Kidney epithelial cell (primary cell): ENCODE measurements around the gene NTN5. TPM values are rescaled to one million over a fixed set of nuclear protein-coding genes. Genes with fewer than 3 reads are reported as not detected.
"Not testable (repeated sequence)": the region's sequence is repeated elsewhere in the genome, so short reads cannot be mapped to it uniquely, and the experiment has no call there.

ENCODE experiments used
- DNase-seq: peaks from one replicate; pipeline ENCODE4 v3.0.0-alpha.2; 2010; ENCODE audit warnings: low read depth
- H3K27me3 ChIP-seq: 2 replicates; pipeline ENCODE4 v1.6.0; 2011; ENCODE audit warnings: low read length; ENCODE audit not compliant: control insufficient read depth, insufficient read depth
- H3K36me3 ChIP-seq: 2 replicates; pipeline ENCODE4 v1.5.1; 2011; ENCODE audit warnings: low read length; ENCODE audit not compliant: control insufficient read depth, insufficient read depth
- H3K4me3 ChIP-seq: 2 replicates; pipeline ENCODE4 v1.5.1; 2011; ENCODE audit warnings: low read depth, mild to moderate bottlenecking, control low read depth, low read length
- CTCF ChIP-seq: IDR thresholded peaks from 2 replicates; pipeline ENCODE4 v1.5.1; 2011; ENCODE audit warnings: mild to moderate bottlenecking, moderate library complexity, low read length, control low read depth, inconsistent platforms; ENCODE audit not compliant: insufficient read depth, poor library complexity, severe bottlenecking
- total RNA-seq: library from RNA; depleted of rRNA; stranded (reverse); fragments of >200 nt; gene quantifications from 2 replicates; pipeline ENCODE4 v1.2.3, GENCODE V29; 2015

NTN5 gene
- total RNA-seq, 1 donor from 2014 or later = not detected

DNA sequence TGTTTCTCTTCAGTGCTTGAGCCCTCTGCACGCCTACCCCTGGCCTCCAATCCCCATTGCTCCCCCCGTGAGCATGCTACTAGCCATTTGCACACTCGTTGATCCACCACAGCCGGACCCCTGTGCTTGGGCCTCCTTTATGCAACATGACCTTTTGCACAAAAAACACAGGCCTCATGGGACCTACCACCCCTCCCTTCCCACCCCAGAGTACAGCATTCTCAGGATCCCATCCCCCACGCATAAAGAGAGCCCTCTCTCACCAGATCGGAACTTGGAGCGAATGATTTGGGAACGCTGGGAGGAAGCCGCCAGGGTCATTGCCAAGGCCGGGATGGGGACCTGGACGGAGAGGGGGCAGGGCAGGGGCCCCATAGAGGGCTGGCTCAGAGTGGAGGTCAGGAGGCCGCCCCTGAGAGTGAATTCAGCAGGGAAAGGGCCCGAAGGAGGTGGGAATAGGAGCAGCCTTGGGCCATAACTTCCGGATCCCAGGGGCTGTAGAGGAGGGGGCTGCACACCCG lies 46.0 kb upstream of the NTN5 start:
- no peaks in the 10 kb centered on the region for H3K27me3 ChIP-seq
- DNase-seq = no peak
- H3K4me3 ChIP-seq = no peak overlapping the region
- no peaks in the 10 kb centered on the region for H3K36me3 ChIP-seq
- no peak for TF ChIP-seq CTCF

DNA sequence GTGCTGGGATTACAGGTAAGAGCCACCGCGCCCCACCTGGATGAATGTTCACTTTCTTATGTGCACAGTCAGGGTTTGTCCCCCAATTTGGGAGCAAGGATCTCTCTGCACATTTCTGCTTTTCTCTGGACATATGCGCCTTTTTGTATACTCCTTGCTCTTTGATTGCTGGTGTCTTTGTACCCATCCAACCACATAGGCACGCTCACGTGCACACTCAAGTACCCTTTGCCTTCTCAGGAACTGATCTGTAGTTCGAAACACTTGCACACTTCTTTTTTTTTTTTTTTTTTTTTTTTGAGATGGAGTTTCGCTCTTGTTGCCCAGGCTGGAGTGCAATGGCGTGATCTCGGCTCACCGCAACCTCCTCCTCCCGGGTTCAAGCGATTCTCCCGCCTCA lies 45.3 kb upstream of the NTN5 start:
- H3K36me3 ChIP-seq, H3K4me3 ChIP-seq, H3K27me3 ChIP-seq, DNase-seq: not testable (repeated sequence)

GRCh38 chr19:48716562-48717291 lies 43.9 kb upstream of the NTN5 start:
- no peak for TF ChIP-seq CTCF
- H3K27me3 ChIP-seq = no peaks in the 10 kb centered on the region
- no peaks in the 10 kb centered on the region for H3K36me3 ChIP-seq
- no peak for DNase-seq
- no peak overlapping the region for H3K4me3 ChIP-seq

DNA sequence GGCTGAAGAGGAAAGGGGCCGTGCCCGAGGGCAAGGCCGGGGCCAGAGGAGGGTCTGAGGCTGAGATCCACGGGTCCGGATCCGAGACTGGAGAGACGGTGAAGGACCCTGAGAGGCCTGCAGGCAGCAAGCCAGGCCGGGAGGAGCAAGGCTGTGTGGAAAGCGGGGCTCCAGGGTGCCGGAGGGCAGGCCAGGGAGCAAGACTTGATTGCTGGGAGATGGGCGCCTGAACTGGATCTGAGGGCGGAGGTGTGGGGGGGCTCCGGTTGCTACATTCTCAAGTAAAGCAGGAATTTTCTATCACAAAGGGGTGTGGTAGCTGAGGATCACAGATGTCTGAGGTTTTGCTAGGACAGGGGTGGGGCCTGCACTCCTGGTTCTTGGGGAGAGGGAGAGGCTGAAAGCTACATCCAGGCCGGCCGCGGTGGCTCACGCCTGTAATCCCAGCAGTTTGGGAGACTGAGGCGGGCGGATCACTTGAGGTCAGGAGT lies 42.9 kb upstream of the NTN5 start:
- no peaks in the 10 kb centered on the region for H3K36me3 ChIP-seq
- no peak overlapping the region for H3K4me3 ChIP-seq
- DNase-seq = no peak
- TF ChIP-seq CTCF = no peak
- H3K27me3 ChIP-seq = no peaks in the 10 kb centered on the region

- Histone ChIP-seq H3K27me3 (no peaks in the 10 kb centered on the region), H3K36me3 (no peaks in the 10 kb centered on the region), H3K4me3 (peak overlapping the region; percentile 46)
- no peak for TF ChIP-seq CTCF
- DNase-seq = no peak
Measured at GRCh38 chr19:48714759-48715675, 42.2 kb upstream of the NTN5 start.
